Panc1 (cell line): ENCODE measurements around the gene TOE1. TPM values are rescaled to one million over a fixed set of nuclear protein-coding genes. Genes with fewer than 3 reads are reported as not detected.

Source experiments
- ATAC-seq: fragments of 200-7000 bp; cut with Tn5 transposase; 2 replicates; pipeline ENCODE4 v1.9.1; 2020; ENCODE audit warnings: mild to moderate bottlenecking, moderate library complexity
- BruUV-seq: library from RNA; stranded (reverse); fragments of 400-500 nt; replicated peaks from 2 replicates; lab custom pipeline; 2021; lab: Mats Ljungman, UMichigan
- CTCF ChIA-PET: fragments of 300-600 bp; sonication (Branson Sonifier 250); formaldehyde crosslinking; loops from one replicate; lab custom pipeline; 2022; ENCODE audit warnings: antibody characterized with exemption; lab: Charles Lee
- POLR2A ChIA-PET: fragments of 300-600 bp; sonication (Branson Sonifier 250); formaldehyde crosslinking; loops from one replicate; lab custom pipeline; 2022; ENCODE audit warnings: antibody characterized with exemption; lab: Charles Lee
- DNase-seq: peaks from one replicate; pipeline ENCODE4 v3.0.0-alpha.2; 2010; ENCODE audit warnings: low read depth, low spot score
- H3K27ac ChIP-seq: 2 replicates; pipeline ENCODE4 v1.5.1; 2011; ENCODE audit warnings: mild to moderate bottlenecking, low read length, inconsistent platforms
- H3K27me3 ChIP-seq: fragments of 200-500 bp; sonication (Bioruptor generic); 2 replicates; pipeline ENCODE4 v1.6.0; 2014; ENCODE audit warnings: low read length, inconsistent platforms; ENCODE audit not compliant: control insufficient read depth, insufficient read depth
- H3K36me3 ChIP-seq: fragments of 200-500 bp; sonication (Bioruptor generic); 2 replicates; pipeline ENCODE4 v1.5.1; 2014; ENCODE audit warnings: inconsistent platforms, mild to moderate bottlenecking, low read length, moderate library complexity; ENCODE audit not compliant: control insufficient read depth, insufficient read depth
- H3K4me1 ChIP-seq: 2 replicates; pipeline ENCODE4 v1.5.1; 2011; ENCODE audit warnings: inconsistent platforms, mild to moderate bottlenecking, low read length, moderate library complexity; ENCODE audit not compliant: control insufficient read depth, insufficient read depth
- H3K4me3 ChIP-seq, 2 experiments: 2 replicates each; pipeline ENCODE4 v1.5.1; 2011 to 2012; ENCODE audit warnings: low read depth in 2 of 2, low read length in 2 of 2, mild to moderate bottlenecking in 2 of 2, inconsistent platforms in 1 of 2, moderate library complexity in 1 of 2
- H3K9me3 ChIP-seq: fragments of 200-500 bp; sonication (Bioruptor generic); 2 replicates; pipeline ENCODE4 v1.5.1; 2014; ENCODE audit warnings: low read depth, mild to moderate bottlenecking, inconsistent platforms, low read length, moderate library complexity; ENCODE audit not compliant: control insufficient read depth, insufficient read depth
- POLR2AphosphoS5 ChIP-seq: IDR thresholded peaks from 2 replicates; pipeline ENCODE4 v1.6.1; 2012; ENCODE audit warnings: mild to moderate bottlenecking, low read depth, low read length, moderate library complexity
- SIN3A ChIP-seq: IDR thresholded peaks from 2 replicates; pipeline ENCODE4 v1.6.1; 2012; ENCODE audit warnings: low read depth, mild to moderate bottlenecking, low read length, moderate library complexity, borderline replicate concordance; ENCODE audit not compliant: insufficient read depth
- TCF7L2 ChIP-seq: IDR thresholded peaks from 2 replicates; pipeline ENCODE4 v1.6.1; 2011; ENCODE audit warnings: mild to moderate bottlenecking, low read depth, low read length, inconsistent platforms
- in situ Hi-C: cut with HindIII; loops from 2 replicates; pipeline ENCODE4 v1.10.0; 2016; ENCODE audit warnings: low sequenced_read_pairs, low pct_unique_long_range_greater_than_20kb
- intact Hi-C: fragments of 100-400 bp; cut with micrococcal nuclease; formaldehyde crosslinking; loops from one replicate; pipeline ENCODE4 v1.10.0; 2022; ENCODE audit not compliant: unreplicated experiment
- total RNA-seq: library from RNA; stranded (reverse); gene quantifications from one replicate; pipeline ENCODE4 v1.2.1, GENCODE V29; 2021; ENCODE audit not compliant: unreplicated experiment
- TF ChIP-seq, protein P1 (sequence below), 2 experiments: IDR thresholded peaks; 2 replicates each; pipeline ENCODE4 v1.6.1; 2011 to 2012; ENCODE audit warnings: low read depth in 2 of 2, control low read depth in 1 of 2, low read length in 1 of 2, mild to moderate bottlenecking in 1 of 2, moderate library complexity in 1 of 2; ENCODE audit not compliant: insufficient read depth in 1 of 2
- TF ChIP-seq, protein P2 (sequence below): fragments of 450-650 bp; IDR thresholded peaks from 2 replicates; pipeline ENCODE4 v1.5.1; 2017; ENCODE audit warnings: mild to moderate bottlenecking

The TOE1 gene
- total RNA-seq, 1 experiment from 2014 or later, result 14.3 TPM

DNA sequence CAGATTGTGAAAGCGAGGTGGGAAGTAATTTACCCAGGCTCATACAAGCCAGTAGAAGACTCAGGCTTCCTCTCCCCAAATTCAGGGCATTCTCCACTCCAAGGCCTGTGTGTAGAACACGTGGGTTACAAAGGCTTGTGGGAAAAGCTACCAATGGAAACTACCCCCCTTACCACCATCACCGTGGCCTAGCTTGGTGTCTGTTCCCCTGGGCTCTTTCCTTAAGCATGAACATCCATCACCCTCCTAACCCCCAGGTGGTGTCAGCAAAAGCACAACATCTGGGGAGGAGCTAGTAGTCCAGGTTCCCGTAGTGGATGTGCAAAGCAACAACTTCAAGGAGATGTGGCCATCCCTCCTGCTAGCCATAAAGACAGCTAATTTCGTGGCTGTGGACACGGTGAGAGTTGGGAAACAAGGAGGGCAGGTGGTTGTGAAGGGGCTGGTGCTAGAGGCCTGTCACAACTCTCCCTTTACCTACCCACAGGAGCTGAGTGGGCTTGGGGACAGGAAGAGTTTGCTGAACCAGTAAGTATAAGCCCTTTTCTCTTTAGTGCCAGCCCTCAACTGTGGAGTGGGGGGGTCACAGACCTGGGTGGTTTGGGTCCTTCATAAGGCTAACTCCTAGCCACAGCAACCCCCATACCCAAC, 971 bp downstream of the TOE1 start:
- Histone ChIP-seq H3K36me3 (peaks cover 14% of the 10 kb centered on the region), H3K27me3 (no peaks in the 10 kb centered on the region), H3K4me3 (peak overlapping the region; percentile 89 to 90), H3K9me3 (no peaks in the 10 kb centered on the region), H3K4me1 (peaks cover 19% of the 10 kb centered on the region), H3K27ac (peak overlapping the region; percentile 98)
- TF ChIP-seq, protein P1, sequence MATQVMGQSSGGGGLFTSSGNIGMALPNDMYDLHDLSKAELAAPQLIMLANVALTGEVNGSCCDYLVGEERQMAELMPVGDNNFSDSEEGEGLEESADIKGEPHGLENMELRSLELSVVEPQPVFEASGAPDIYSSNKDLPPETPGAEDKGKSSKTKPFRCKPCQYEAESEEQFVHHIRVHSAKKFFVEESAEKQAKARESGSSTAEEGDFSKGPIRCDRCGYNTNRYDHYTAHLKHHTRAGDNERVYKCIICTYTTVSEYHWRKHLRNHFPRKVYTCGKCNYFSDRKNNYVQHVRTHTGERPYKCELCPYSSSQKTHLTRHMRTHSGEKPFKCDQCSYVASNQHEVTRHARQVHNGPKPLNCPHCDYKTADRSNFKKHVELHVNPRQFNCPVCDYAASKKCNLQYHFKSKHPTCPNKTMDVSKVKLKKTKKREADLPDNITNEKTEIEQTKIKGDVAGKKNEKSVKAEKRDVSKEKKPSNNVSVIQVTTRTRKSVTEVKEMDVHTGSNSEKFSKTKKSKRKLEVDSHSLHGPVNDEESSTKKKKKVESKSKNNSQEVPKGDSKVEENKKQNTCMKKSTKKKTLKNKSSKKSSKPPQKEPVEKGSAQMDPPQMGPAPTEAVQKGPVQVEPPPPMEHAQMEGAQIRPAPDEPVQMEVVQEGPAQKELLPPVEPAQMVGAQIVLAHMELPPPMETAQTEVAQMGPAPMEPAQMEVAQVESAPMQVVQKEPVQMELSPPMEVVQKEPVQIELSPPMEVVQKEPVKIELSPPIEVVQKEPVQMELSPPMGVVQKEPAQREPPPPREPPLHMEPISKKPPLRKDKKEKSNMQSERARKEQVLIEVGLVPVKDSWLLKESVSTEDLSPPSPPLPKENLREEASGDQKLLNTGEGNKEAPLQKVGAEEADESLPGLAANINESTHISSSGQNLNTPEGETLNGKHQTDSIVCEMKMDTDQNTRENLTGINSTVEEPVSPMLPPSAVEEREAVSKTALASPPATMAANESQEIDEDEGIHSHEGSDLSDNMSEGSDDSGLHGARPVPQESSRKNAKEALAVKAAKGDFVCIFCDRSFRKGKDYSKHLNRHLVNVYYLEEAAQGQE (IDR thresholded peaks at IDR 0.05; ENCODE audit: insufficient read depth in 1 of 2, low read depth in 2 of 2, low read length in 1 of 2), result no peak
- TF ChIP-seq POLR2AphosphoS5 (no peak), SIN3A (no peak), TCF7L2 (no peak)
- TF ChIP-seq, protein P2, sequence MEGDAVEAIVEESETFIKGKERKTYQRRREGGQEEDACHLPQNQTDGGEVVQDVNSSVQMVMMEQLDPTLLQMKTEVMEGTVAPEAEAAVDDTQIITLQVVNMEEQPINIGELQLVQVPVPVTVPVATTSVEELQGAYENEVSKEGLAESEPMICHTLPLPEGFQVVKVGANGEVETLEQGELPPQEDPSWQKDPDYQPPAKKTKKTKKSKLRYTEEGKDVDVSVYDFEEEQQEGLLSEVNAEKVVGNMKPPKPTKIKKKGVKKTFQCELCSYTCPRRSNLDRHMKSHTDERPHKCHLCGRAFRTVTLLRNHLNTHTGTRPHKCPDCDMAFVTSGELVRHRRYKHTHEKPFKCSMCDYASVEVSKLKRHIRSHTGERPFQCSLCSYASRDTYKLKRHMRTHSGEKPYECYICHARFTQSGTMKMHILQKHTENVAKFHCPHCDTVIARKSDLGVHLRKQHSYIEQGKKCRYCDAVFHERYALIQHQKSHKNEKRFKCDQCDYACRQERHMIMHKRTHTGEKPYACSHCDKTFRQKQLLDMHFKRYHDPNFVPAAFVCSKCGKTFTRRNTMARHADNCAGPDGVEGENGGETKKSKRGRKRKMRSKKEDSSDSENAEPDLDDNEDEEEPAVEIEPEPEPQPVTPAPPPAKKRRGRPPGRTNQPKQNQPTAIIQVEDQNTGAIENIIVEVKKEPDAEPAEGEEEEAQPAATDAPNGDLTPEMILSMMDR, result no peak
- no peak for DNase-seq
- CTCF ChIA-PET, result interaction anchor here (0.6 to 2.0 kb wide), 3 partner anchors 38 to 346 kb away, joined by 3 to 10 read pairs (median 5); no protein-coding TSS in a partner anchor
- POLR2A ChIA-PET, result interaction anchor here (0.6 to 0.7 kb wide), 3 partner anchors 62 to 610 kb away, joined by 3 to 4 read pairs (median 4); no protein-coding TSS in a partner anchor
- ATAC-seq, result no peak
- intact Hi-C loops, result no loop called here
- in situ Hi-C loops, result no loop called here
- BruUV-seq, result no TSS peak

DNA sequence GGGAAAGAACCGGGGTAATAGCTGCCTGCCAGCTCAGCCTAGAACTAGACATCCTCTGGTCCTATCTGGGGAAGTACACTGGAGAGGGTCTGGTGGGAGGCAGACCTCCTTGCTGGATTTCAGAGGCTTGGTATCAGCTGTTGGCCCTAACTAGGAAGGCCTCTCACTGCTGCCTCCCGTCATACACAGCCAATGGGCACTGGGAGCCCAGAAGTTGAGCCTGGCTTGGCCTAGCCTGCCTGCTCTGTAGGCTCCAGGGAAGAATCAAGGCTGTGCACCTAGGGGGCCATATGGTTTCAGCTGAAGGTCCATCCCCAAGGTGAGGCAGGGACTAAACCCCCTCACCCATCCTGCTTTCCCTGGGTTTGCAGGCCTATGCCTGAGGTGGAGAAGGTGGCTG, 4.5 kb downstream of the TOE1 start:
- no peak overlapping the region for H3K4me3 ChIP-seq
- H3K27me3 ChIP-seq, result no peaks in the 10 kb centered on the region
- H3K9me3 ChIP-seq, result no peaks in the 10 kb centered on the region
- BruUV-seq, result no TSS peak
- H3K36me3 ChIP-seq, result peaks cover 14% of the 10 kb centered on the region
- TF ChIP-seq SIN3A (no peak), TCF7L2 (no peak), POLR2AphosphoS5 (no peak)
- TF ChIP-seq, protein P2, result no peak
- TF ChIP-seq, protein P1 (IDR thresholded peaks at IDR 0.05; ENCODE audit: insufficient read depth in 1 of 2, low read depth in 2 of 2, low read length in 1 of 2), result no peak
- POLR2A ChIA-PET, result no interaction called here
- intact Hi-C loops, result no loop called here
- ATAC-seq (no peak), DNase-seq (no peak)
- in situ Hi-C loops, result no loop called here
- no peak overlapping the region for H3K27ac ChIP-seq
- peaks cover 12% of the 10 kb centered on the region for H3K4me1 ChIP-seq
- CTCF ChIA-PET, result no interaction called here
